ENCODE data around the gene NEDD9.

DNA sequence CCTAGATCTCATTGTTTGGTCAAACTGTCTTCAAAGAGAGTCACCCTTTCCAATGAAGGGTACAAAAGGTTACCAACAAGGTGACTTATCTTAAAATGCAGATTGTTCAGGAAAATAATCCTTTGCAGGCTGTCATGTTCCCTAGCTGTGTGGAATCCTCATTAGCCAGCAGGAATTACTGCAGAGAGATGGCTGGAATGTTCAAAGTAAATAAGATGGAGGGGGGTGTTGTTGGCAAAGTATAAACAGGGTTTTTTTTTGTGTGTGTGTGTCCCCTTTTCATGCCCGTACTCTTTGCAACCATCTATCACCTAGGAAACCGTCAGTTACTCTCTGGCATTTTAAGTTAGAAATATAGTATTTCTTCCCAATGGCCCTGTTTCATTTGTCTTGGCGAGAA, 6.5 kb downstream of the NEDD9 start:
- TF ChIP-seq REST (IDR thresholded peaks at IDR 0.05; ENCODE audit: insufficient replicate concordance, low read depth) (no peak), CTCF (IDR thresholded peaks at IDR 0.05; ENCODE audit: insufficient read depth, low read length) (no peak), POLR2AphosphoS5 (IDR thresholded peaks at IDR 0.05; ENCODE audit: low read depth) (no peak), GABPA (IDR thresholded peaks at IDR 0.05; ENCODE audit: low read depth) (no peak)

All from HL-60 (cell line).